Trophoblast cell (in vitro differentiated cells and primary cell): Measurements from ENCODE around the gene ADAMTSL3.

Experiments
- DNase-seq, 2 donors: peaks; one replicate each; pipeline ENCODE4 v3.0.0-alpha.2; 2016
- H2AFZ ChIP-seq: 2 replicates; pipeline ENCODE4 v1.6.1; 2013; ENCODE audit warnings: low read length, moderate library complexity, mild to moderate bottlenecking; ENCODE audit not compliant: insufficient read depth, poor library complexity
- H2AK5ac ChIP-seq: 2 replicates; pipeline ENCODE4 v1.6.1; 2013; ENCODE audit warnings: mild to moderate bottlenecking, low read length
- H2BK120ac ChIP-seq: 2 replicates; pipeline ENCODE4 v1.6.1; 2013; ENCODE audit warnings: low read length, mild to moderate bottlenecking, moderate library complexity; ENCODE audit not compliant: insufficient read depth, poor library complexity
- H2BK12ac ChIP-seq: 2 replicates; pipeline ENCODE4 v1.6.1; 2013; ENCODE audit warnings: mild to moderate bottlenecking, low read length, moderate library complexity
- H2BK5ac ChIP-seq: 2 replicates; pipeline ENCODE4 v1.6.1; 2013; ENCODE audit warnings: low read length, low read depth, moderate library complexity, mild to moderate bottlenecking; ENCODE audit not compliant: poor library complexity
- H3K14ac ChIP-seq: 2 replicates; pipeline ENCODE4 v1.6.1; 2013; ENCODE audit warnings: mild to moderate bottlenecking, low read length
- H3K18ac ChIP-seq: 2 replicates; pipeline ENCODE4 v1.6.1; 2013; ENCODE audit warnings: mild to moderate bottlenecking, low read length
- H3K23ac ChIP-seq: 2 replicates; pipeline ENCODE4 v1.6.1; 2013; ENCODE audit warnings: low read length
- H3K27ac ChIP-seq: 2 replicates; pipeline ENCODE4 v1.5.1; 2013; ENCODE audit warnings: low read depth, mild to moderate bottlenecking, inconsistent platforms, low read length, moderate library complexity
- H3K27me3 ChIP-seq: 2 replicates; pipeline ENCODE4 v1.6.1; 2013; ENCODE audit warnings: inconsistent platforms, mild to moderate bottlenecking, low read length, moderate library complexity; ENCODE audit not compliant: insufficient read depth
- H3K36me3 ChIP-seq, 2 experiments: 1 replicate in 1 of 2; 2 replicates in 1 of 2; pipeline ENCODE4 v1.6.1; 2013; ENCODE audit warnings: low read length in 2 of 2, mild to moderate bottlenecking in 2 of 2, moderate library complexity in 1 of 2; ENCODE audit not compliant: insufficient read depth in 2 of 2, control insufficient read depth in 1 of 2
- H3K4ac ChIP-seq: 2 replicates; pipeline ENCODE4 v1.6.1; 2013; ENCODE audit warnings: low read depth, mild to moderate bottlenecking, low read length, moderate library complexity
- H3K4me1 ChIP-seq, 2 experiments: 1 replicate in 1 of 2; 2 replicates in 1 of 2; pipeline ENCODE4 v1.6.1; 2013; ENCODE audit warnings: low read length in 2 of 2, mild to moderate bottlenecking in 2 of 2, moderate library complexity in 1 of 2; ENCODE audit not compliant: insufficient read depth in 2 of 2, control insufficient read depth in 1 of 2
- H3K4me2 ChIP-seq: 2 replicates; pipeline ENCODE4 v1.6.1; 2013; ENCODE audit warnings: inconsistent platforms, mild to moderate bottlenecking, low read length, moderate library complexity
- H3K4me3 ChIP-seq: 2 replicates; pipeline ENCODE4 v1.5.1; 2013; ENCODE audit warnings: mild to moderate bottlenecking, low read depth, low read length, inconsistent platforms
- H3K79me1 ChIP-seq: one replicate; pipeline ENCODE4 v1.6.1; 2013; ENCODE audit warnings: low read length
- H3K79me2 ChIP-seq: 2 replicates; pipeline ENCODE4 v1.6.1; 2013; ENCODE audit warnings: low read length, mild to moderate bottlenecking; ENCODE audit not compliant: control insufficient read depth, insufficient read depth, poor library complexity
- H3K9ac ChIP-seq: 2 replicates; pipeline ENCODE4 v1.6.1; 2013; ENCODE audit warnings: mild to moderate bottlenecking, low read length
- H3K9me3 ChIP-seq: 2 replicates; pipeline ENCODE4 v1.6.1; 2013; ENCODE audit warnings: low read depth, mild to moderate bottlenecking, control low read depth, inconsistent platforms, low read length; ENCODE audit not compliant: insufficient read depth
- H4K12ac ChIP-seq: 2 replicates; pipeline ENCODE4 v1.6.1; 2013; ENCODE audit warnings: low read depth, mild to moderate bottlenecking, low read length, moderate library complexity
- H4K8ac ChIP-seq: 2 replicates; pipeline ENCODE4 v1.6.1; 2013; ENCODE audit warnings: low read depth, mild to moderate bottlenecking, low read length, moderate library complexity
- H4K91ac ChIP-seq: one replicate; pipeline ENCODE4 v1.6.1; 2013; ENCODE audit warnings: low read depth, mild to moderate bottlenecking, low read length, moderate library complexity
- WGBS: extraction: QIAGEN DNeasy Blood & Tissue Kit; methylation state at CpG from one replicate; pipeline ENCODE4 v1.1.7; 2013; ENCODE audit warnings: missing lambda C conversion rate; ENCODE audit not compliant: insufficient read length, insufficient coverage; ENCODE audit errors: extremely low coverage; 5-methylcytosine and 5-hydroxymethylcytosine counted together

ADAMTSL3 gene

GRCh38 chr15:84006421-84006820 is 352.5 kb downstream of the ADAMTSL3 start:
- H3K27ac ChIP-seq, result no peak overlapping the region
- no CpG with 5 or more reads among the region's 4 CpGs for WGBS
- H3K4ac ChIP-seq, result no peak overlapping the region

GRCh38 chr15:84009616-84010015 is 355.7 kb downstream of the ADAMTSL3 start:
- Histone ChIP-seq H4K91ac (no peak overlapping the region), H2AFZ (no peak overlapping the region), H3K79me2 (no peaks in the 10 kb centered on the region), H3K4me3 (no peak overlapping the region), H3K9ac (no peak overlapping the region), H3K23ac (no peak overlapping the region), H2BK5ac (no peak overlapping the region), H3K4me2 (no peak overlapping the region), H3K14ac (no peak overlapping the region), H3K4me1 (no peaks in the 10 kb centered on the region), H2BK120ac (no peak overlapping the region), H4K8ac (no peak overlapping the region), H2AK5ac (no peak overlapping the region), H3K9me3 (no peaks in the 10 kb centered on the region), H3K36me3 (no peaks in the 10 kb centered on the region), H3K27me3 (no peaks in the 10 kb centered on the region), H3K27ac (no peak overlapping the region), H4K12ac (no peak overlapping the region), H2BK12ac (no peak overlapping the region), H3K79me1 (no peaks in the 10 kb centered on the region), H3K4ac (no peak overlapping the region), H3K18ac (no peak overlapping the region)
- DNase-seq, result no peak
- no CpG with 5 or more reads among the region's 7 CpGs for WGBS

More at GRCh38 chr15:84006421-84006820, 352.5 kb downstream of the ADAMTSL3 start:
- Histone ChIP-seq H3K79me2 (no peaks in the 10 kb centered on the region), H3K4me3 (no peak overlapping the region), H3K23ac (no peak overlapping the region), H4K12ac (no peak overlapping the region), H3K9me3 (peaks cover 3% of the 10 kb centered on the region), H3K4me2 (no peak overlapping the region), H2AFZ (no peak overlapping the region), H3K79me1 (no peaks in the 10 kb centered on the region), H2BK120ac (no peak overlapping the region), H2BK5ac (no peak overlapping the region), H2AK5ac (no peak overlapping the region), H3K14ac (no peak overlapping the region), H3K27me3 (no peaks in the 10 kb centered on the region), H3K36me3 (no peaks in the 10 kb centered on the region), H4K8ac (no peak overlapping the region), H3K9ac (no peak overlapping the region), H4K91ac (no peak overlapping the region), H2BK12ac (no peak overlapping the region), H3K18ac (no peak overlapping the region), H3K4me1 (no peaks in the 10 kb centered on the region)
- DNase-seq, result no peak

- H3K4ac ChIP-seq, result no peak overlapping the region
- H3K18ac ChIP-seq, result no peak overlapping the region
- H2AFZ ChIP-seq, result no peak overlapping the region
- no CpG with 5 or more reads among the region's 1 CpG for WGBS
- no peak overlapping the region for H3K4me2 ChIP-seq
- H3K9ac ChIP-seq, result no peak overlapping the region
- no peak for DNase-seq
- H4K91ac ChIP-seq, result no peak overlapping the region
- no peak overlapping the region for H3K4me3 ChIP-seq
- H4K12ac ChIP-seq, result no peak overlapping the region
- H3K14ac ChIP-seq, result no peak overlapping the region
- no peaks in the 10 kb centered on the region for H3K27me3 ChIP-seq
- H2BK12ac ChIP-seq, result no peak overlapping the region
- H3K79me2 ChIP-seq, result no peaks in the 10 kb centered on the region
- H2BK5ac ChIP-seq, result no peak overlapping the region
- no peak overlapping the region for H2BK120ac ChIP-seq
- no peak overlapping the region for H3K27ac ChIP-seq
- H4K8ac ChIP-seq, result no peak overlapping the region
- H3K9me3 ChIP-seq, result no peaks in the 10 kb centered on the region
- H3K79me1 ChIP-seq, result no peaks in the 10 kb centered on the region
- no peak overlapping the region for H3K23ac ChIP-seq
- no peak overlapping the region for H2AK5ac ChIP-seq
- no peaks in the 10 kb centered on the region for H3K4me1 ChIP-seq
- no peaks in the 10 kb centered on the region for H3K36me3 ChIP-seq
These were observed 356.3 kb downstream of the ADAMTSL3 start for GRCh38 chr15:84010246-84010645.

GRCh38 chr15:84016371-84016770 is 362.4 kb downstream of the ADAMTSL3 start:
- no peaks in the 10 kb centered on the region for H3K36me3 ChIP-seq
- no peak overlapping the region for H3K27ac ChIP-seq
- H3K9ac ChIP-seq, result no peak overlapping the region
- no peak overlapping the region for H3K4me2 ChIP-seq
- no peak overlapping the region for H4K91ac ChIP-seq
- DNase-seq, result no peak
- no peaks in the 10 kb centered on the region for H3K9me3 ChIP-seq
- H4K12ac ChIP-seq, result no peak overlapping the region
- H3K27me3 ChIP-seq, result no peaks in the 10 kb centered on the region
- WGBS, result no CpG with 5 or more reads among the region's 3 CpGs
- H2BK12ac ChIP-seq, result no peak overlapping the region
- H2BK120ac ChIP-seq, result no peak overlapping the region
- no peak overlapping the region for H2AK5ac ChIP-seq
- H3K4me3 ChIP-seq, result no peak overlapping the region
- H3K18ac ChIP-seq, result no peak overlapping the region
- H3K14ac ChIP-seq, result no peak overlapping the region
- H3K79me2 ChIP-seq, result no peaks in the 10 kb centered on the region
- no peak overlapping the region for H3K4ac ChIP-seq
- no peak overlapping the region for H2AFZ ChIP-seq
- H3K79me1 ChIP-seq, result no peaks in the 10 kb centered on the region
- H3K4me1 ChIP-seq, result no peaks in the 10 kb centered on the region
- no peak overlapping the region for H4K8ac ChIP-seq
- no peak overlapping the region for H2BK5ac ChIP-seq
- H3K23ac ChIP-seq, result no peak overlapping the region
